ENCODE measurements around the gene CHAD.

CHAD gene

GRCh38 chr17:50501054-50501453 is 32.4 kb upstream of the CHAD start:
- peak; percentile 37 for TF ChIP-seq CTCF (IDR thresholded peaks at IDR 0.05; ENCODE audit: low read depth, low read length)
- DNase-seq (ENCODE audit: extremely low read depth, low read depth), result no peak

GRCh38 chr17:50499721-50500120 is 31.0 kb upstream of the CHAD start:
- DNase-seq (ENCODE audit: extremely low read depth, low read depth), result no peak
- TF ChIP-seq CTCF (IDR thresholded peaks at IDR 0.05; ENCODE audit: low read depth, low read length), result no peak

GRCh38 chr17:50499270-50499669 is 30.6 kb upstream of the CHAD start:
- no peak for DNase-seq (ENCODE audit: extremely low read depth, low read depth)
- TF ChIP-seq CTCF (IDR thresholded peaks at IDR 0.05; ENCODE audit: low read depth, low read length), result no peak

GRCh38 chr17:50498021-50498874 is 29.6 kb upstream of the CHAD start:
- TF ChIP-seq CTCF (IDR thresholded peaks at IDR 0.05; ENCODE audit: low read depth, low read length), result no peak

GRCh38 chr17:50495918-50496317 is 27.2 kb upstream of the CHAD start:
- no peak for TF ChIP-seq CTCF (IDR thresholded peaks at IDR 0.05; ENCODE audit: low read depth, low read length)
- DNase-seq (ENCODE audit: extremely low read depth, low read depth), result no peak

More at GRCh38 chr17:50498021-50498874, 29.6 kb upstream of the CHAD start:
- DNase-seq (ENCODE audit: extremely low read depth, low read depth), result no peak

- DNase-seq (ENCODE audit: extremely low read depth, low read depth), result no peak
- no peak for TF ChIP-seq CTCF (IDR thresholded peaks at IDR 0.05; ENCODE audit: low read depth, low read length)
Observed at GRCh38 chr17:50495217-50495823, 26.6 kb upstream of the CHAD start.

GRCh38 chr17:50493744-50494143 is 25.1 kb upstream of the CHAD start:
- no peak for TF ChIP-seq CTCF (IDR thresholded peaks at IDR 0.05; ENCODE audit: low read depth, low read length)
- DNase-seq (ENCODE audit: extremely low read depth, low read depth), result no peak

All from AG09319 (cell line).